Measurements from ENCODE around the gene PCDH7. TPM values are rescaled to one million over a fixed set of nuclear protein-coding genes. Genes with fewer than 3 reads are reported as not detected.

PCDH7 gene
- total RNA-seq, 1 experiment from 2014 or later, result not detected

- Histone ChIP-seq H2AFZ (ENCODE audit: low read length) (no peak overlapping the region), H3K27me3 (ENCODE audit: low read length) (no peaks in the 10 kb centered on the region), H3K36me3 (ENCODE audit: insufficient read depth, low read length) (no peaks in the 10 kb centered on the region), H3K9ac (ENCODE audit: low read length) (no peak overlapping the region), H3K4me1 (ENCODE audit: low read length) (no peaks in the 10 kb centered on the region), H3K27ac (ENCODE audit: low read length) (no peak overlapping the region), H3K9me3 (ENCODE audit: low read length) (0 out of 2 replicates have a peak, but pooled peaks cover 2% of the 10 kb centered on the region), H3K79me2 (ENCODE audit: low read length) (no peaks in the 10 kb centered on the region), H3K4me3 (ENCODE audit: low read length) (no peak overlapping the region), H3K4me2 (ENCODE audit: low read depth, low read length, poor library complexity, severe bottlenecking) (no peak overlapping the region), H4K20me1 (ENCODE audit: insufficient read depth, low read depth, low read length) (no peaks in the 10 kb centered on the region), H3K9me2 (replicated peaks; ENCODE audit: insufficient read depth, low read length) (0 out of 2 replicates have a peak, but pooled peaks cover 2% of the 10 kb centered on the region)
- DNase-seq, result no peak
Observed at GRCh38 chr4:30763321-30763727, 43.2 kb downstream of the PCDH7 start.

DNA sequence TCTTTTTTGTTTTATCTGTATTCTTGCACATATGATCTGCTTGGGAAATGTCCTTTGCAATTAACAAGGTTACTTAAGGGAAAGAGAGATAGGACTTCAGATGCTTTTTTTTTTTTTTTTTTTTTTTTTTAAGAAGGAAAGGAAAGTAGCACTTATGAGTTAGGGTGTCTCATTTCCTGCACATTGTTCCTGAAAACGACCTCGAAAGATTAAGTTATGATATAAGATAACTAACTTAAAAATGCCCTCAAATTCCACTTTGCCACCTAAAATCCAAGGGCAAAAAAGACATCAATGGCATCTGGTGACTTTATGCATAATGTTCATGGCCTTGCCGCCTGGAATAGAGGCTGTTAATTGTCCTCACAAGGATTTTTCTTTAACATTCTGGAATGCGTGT lies 44.9 kb downstream of the PCDH7 start:
- H3K27me3 ChIP-seq (ENCODE audit: low read length), result no peaks in the 10 kb centered on the region
- no peak overlapping the region for H3K27ac ChIP-seq (ENCODE audit: low read length)
- no peak for DNase-seq
- peaks cover 7% of the 10 kb centered on the region; the same call in 1 of the 2 replicates for H3K9me3 ChIP-seq (ENCODE audit: low read length)
- 0 out of 2 replicates have a peak, but pooled peaks cover 2% of the 10 kb centered on the region for H3K9me2 ChIP-seq (replicated peaks; ENCODE audit: insufficient read depth, low read length)
- no peak overlapping the region for H3K4me3 ChIP-seq (ENCODE audit: low read length)
- no peak overlapping the region for H2AFZ ChIP-seq (ENCODE audit: low read length)
- no peaks in the 10 kb centered on the region for H3K36me3 ChIP-seq (ENCODE audit: insufficient read depth, low read length)
- no peak overlapping the region for H3K4me2 ChIP-seq (ENCODE audit: low read depth, low read length, poor library complexity, severe bottlenecking)
- no peaks in the 10 kb centered on the region for H3K4me1 ChIP-seq (ENCODE audit: low read length)
- no peaks in the 10 kb centered on the region for H3K79me2 ChIP-seq (ENCODE audit: low read length)
- H4K20me1 ChIP-seq (ENCODE audit: insufficient read depth, low read depth, low read length), result no peaks in the 10 kb centered on the region
- H3K9ac ChIP-seq (ENCODE audit: low read length), result no peak overlapping the region

DNA sequence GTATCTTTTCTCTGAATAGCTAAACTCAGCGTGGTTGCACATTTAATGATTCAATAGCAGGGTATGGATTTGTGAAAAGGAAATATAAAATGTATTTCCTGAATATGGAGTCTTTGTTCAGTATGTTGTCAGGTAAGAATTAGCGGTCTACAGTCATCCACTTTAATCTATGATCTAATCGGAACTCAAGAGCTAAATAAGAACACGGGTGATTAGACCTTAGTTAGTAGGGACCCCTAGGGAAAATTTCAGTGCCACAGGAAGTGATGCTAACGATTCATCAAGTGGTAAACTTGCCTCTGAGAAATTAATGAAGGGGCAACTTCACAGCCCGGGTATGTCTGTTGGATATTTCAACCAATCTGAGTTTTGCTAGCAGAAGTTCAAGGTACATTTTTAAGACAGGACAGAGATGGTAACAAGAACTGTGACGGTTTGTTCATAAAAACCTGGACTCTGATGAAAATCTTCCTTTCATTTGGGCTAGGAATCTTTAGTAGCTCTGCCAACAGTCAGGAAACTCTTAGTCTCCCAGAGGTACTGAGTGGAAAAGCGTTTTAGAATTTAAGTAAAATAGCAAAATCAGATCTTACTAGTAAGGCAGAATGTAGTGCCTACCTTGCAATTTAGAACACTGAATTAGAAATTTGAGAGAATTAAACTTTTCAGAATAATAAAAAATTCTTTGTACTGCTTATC lies 47.1 kb downstream of the PCDH7 start:
- H3K4me2 ChIP-seq (ENCODE audit: low read depth, low read length, poor library complexity, severe bottlenecking), result no peak overlapping the region
- no peaks in the 10 kb centered on the region for H4K20me1 ChIP-seq (ENCODE audit: insufficient read depth, low read depth, low read length)
- H3K79me2 ChIP-seq (ENCODE audit: low read length), result no peaks in the 10 kb centered on the region
- 0 out of 2 replicates have a peak, but pooled peaks cover 2% of the 10 kb centered on the region for H3K9me2 ChIP-seq (replicated peaks; ENCODE audit: insufficient read depth, low read length)
- H3K36me3 ChIP-seq (ENCODE audit: insufficient read depth, low read length), result no peaks in the 10 kb centered on the region
- H2AFZ ChIP-seq (ENCODE audit: low read length), result no peak overlapping the region
- no peaks in the 10 kb centered on the region for H3K27me3 ChIP-seq (ENCODE audit: low read length)
- no peak for DNase-seq
- no peaks in the 10 kb centered on the region for H3K4me1 ChIP-seq (ENCODE audit: low read length)
- H3K9ac ChIP-seq (ENCODE audit: low read length), result no peak overlapping the region
- H3K9me3 ChIP-seq (ENCODE audit: low read length), result peaks cover 8% of the 10 kb centered on the region; the same call in 1 of the 2 replicates
- H3K4me3 ChIP-seq (ENCODE audit: low read length), result no peak overlapping the region
- H3K27ac ChIP-seq (ENCODE audit: low read length), result no peak overlapping the region

DNA sequence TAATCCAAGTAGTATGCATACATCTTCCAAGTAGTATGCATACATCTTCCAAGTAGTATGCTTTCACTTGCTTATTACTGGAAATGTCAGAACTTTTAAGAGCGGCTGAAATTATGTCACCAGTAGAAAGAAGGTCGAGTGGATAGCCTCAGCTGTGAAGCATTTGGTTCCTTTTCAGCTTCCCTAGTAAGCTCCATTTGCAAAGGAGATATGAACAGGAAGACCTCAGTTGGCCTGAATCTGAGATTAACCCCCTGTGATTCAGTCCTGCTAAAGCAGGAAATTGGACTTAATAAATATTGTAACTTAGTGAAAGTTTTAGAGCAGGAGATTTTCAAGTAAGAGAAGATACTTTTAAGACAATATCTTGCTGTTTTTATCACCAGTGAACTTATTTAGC lies 48.1 kb downstream of the PCDH7 start:
- H3K4me1 ChIP-seq (ENCODE audit: low read length), result no peaks in the 10 kb centered on the region
- peaks cover 9% of the 10 kb centered on the region; the same call in 1 of the 2 replicates for H3K9me3 ChIP-seq (ENCODE audit: low read length)
- DNase-seq, result no peak
- 0 out of 2 replicates have a peak, but pooled peaks cover 2% of the 10 kb centered on the region for H3K9me2 ChIP-seq (replicated peaks; ENCODE audit: insufficient read depth, low read length)
- no peak overlapping the region for H3K4me3 ChIP-seq (ENCODE audit: low read length)
- no peaks in the 10 kb centered on the region for H4K20me1 ChIP-seq (ENCODE audit: insufficient read depth, low read depth, low read length)
- H3K36me3 ChIP-seq (ENCODE audit: insufficient read depth, low read length), result no peaks in the 10 kb centered on the region
- no peak overlapping the region for H2AFZ ChIP-seq (ENCODE audit: low read length)
- H3K27me3 ChIP-seq (ENCODE audit: low read length), result no peaks in the 10 kb centered on the region
- no peak overlapping the region for H3K9ac ChIP-seq (ENCODE audit: low read length)
- H3K27ac ChIP-seq (ENCODE audit: low read length), result no peak overlapping the region
- no peak overlapping the region for H3K4me2 ChIP-seq (ENCODE audit: low read depth, low read length, poor library complexity, severe bottlenecking)
- no peaks in the 10 kb centered on the region for H3K79me2 ChIP-seq (ENCODE audit: low read length)

DNA sequence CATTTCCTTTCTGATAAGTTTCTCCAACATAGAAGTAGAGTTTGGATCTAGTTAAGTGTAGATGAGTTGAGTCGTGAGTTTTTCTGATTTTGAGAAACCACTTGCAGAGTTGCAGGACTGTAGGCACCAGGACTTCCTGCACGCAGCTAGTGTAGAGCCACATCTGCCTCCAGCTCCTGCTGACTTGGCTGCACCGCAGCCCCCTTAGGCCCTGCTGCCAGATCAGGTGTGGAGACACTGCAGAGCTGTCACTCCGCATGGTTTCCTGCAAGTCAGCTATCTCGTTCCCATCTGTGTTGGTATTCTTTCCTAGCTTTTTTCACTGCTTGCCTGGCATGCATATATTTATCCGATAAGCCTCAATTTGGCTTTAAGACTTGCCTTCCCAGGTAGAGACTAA lies 48.9 kb downstream of the PCDH7 start:
- Histone ChIP-seq H3K27me3 (ENCODE audit: low read length) (no peaks in the 10 kb centered on the region), H3K79me2 (ENCODE audit: low read length) (no peaks in the 10 kb centered on the region), H3K4me2 (ENCODE audit: low read depth, low read length, poor library complexity, severe bottlenecking) (no peak overlapping the region), H3K27ac (ENCODE audit: low read length) (no peak overlapping the region), H3K36me3 (ENCODE audit: insufficient read depth, low read length) (no peaks in the 10 kb centered on the region), H3K9me3 (ENCODE audit: low read length) (peaks cover 9% of the 10 kb centered on the region; the same call in 1 of the 2 replicates), H3K9ac (ENCODE audit: low read length) (no peak overlapping the region), H2AFZ (ENCODE audit: low read length) (no peak overlapping the region), H3K4me1 (ENCODE audit: low read length) (no peaks in the 10 kb centered on the region), H4K20me1 (ENCODE audit: insufficient read depth, low read depth, low read length) (no peaks in the 10 kb centered on the region), H3K4me3 (ENCODE audit: low read length) (no peak overlapping the region), H3K9me2 (replicated peaks; ENCODE audit: insufficient read depth, low read length) (0 out of 2 replicates have a peak, but pooled peaks cover 2% of the 10 kb centered on the region)
- no peak for DNase-seq

- Histone ChIP-seq H4K20me1 (ENCODE audit: insufficient read depth, low read depth, low read length) (no peaks in the 10 kb centered on the region), H3K9me2 (replicated peaks; ENCODE audit: insufficient read depth, low read length) (0 out of 2 replicates have a peak, but pooled peaks cover 2% of the 10 kb centered on the region), H3K4me3 (ENCODE audit: low read length) (no peak overlapping the region), H3K36me3 (ENCODE audit: insufficient read depth, low read length) (no peaks in the 10 kb centered on the region), H3K79me2 (ENCODE audit: low read length) (no peaks in the 10 kb centered on the region), H3K9ac (ENCODE audit: low read length) (no peak overlapping the region), H3K4me1 (ENCODE audit: low read length) (no peaks in the 10 kb centered on the region), H3K9me3 (ENCODE audit: low read length) (peaks cover 9% of the 10 kb centered on the region; the same call in 1 of the 2 replicates), H2AFZ (ENCODE audit: low read length) (no peak overlapping the region), H3K27ac (ENCODE audit: low read length) (no peak overlapping the region), H3K27me3 (ENCODE audit: low read length) (no peaks in the 10 kb centered on the region), H3K4me2 (ENCODE audit: low read depth, low read length, poor library complexity, severe bottlenecking) (no peak overlapping the region)
- DNase-seq, result no peak
Observed at GRCh38 chr4:30770049-30770549, 49.9 kb downstream of the PCDH7 start.

DNA sequence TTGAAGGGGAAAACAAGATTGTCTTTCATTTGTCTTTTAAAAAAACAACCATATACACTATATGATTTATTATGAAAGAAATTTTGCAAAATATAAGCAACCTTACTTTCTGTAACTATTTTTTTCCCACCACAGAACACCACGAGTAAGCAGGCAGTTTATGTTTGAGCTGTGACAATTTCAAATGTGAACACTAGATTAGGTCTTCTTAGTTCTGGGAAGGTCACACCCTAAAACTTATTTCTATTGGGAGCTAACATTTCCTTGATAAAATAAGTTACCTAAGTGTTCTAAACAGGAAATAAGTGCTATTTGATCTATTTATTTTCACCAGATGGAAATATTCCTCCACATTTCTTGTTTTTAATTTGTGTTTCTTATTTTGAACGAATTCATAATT lies 50.6 kb downstream of the PCDH7 start:
- no peak overlapping the region for H3K27ac ChIP-seq (ENCODE audit: low read length)
- 0 out of 2 replicates have a peak, but pooled peaks cover 2% of the 10 kb centered on the region for H3K9me2 ChIP-seq (replicated peaks; ENCODE audit: insufficient read depth, low read length)
- no peaks in the 10 kb centered on the region for H4K20me1 ChIP-seq (ENCODE audit: insufficient read depth, low read depth, low read length)
- DNase-seq, result no peak
- H3K4me3 ChIP-seq (ENCODE audit: low read length), result no peak overlapping the region
- no peak overlapping the region for H3K4me2 ChIP-seq (ENCODE audit: low read depth, low read length, poor library complexity, severe bottlenecking)
- peaks cover 9% of the 10 kb centered on the region; the same call in 1 of the 2 replicates for H3K9me3 ChIP-seq (ENCODE audit: low read length)
- H3K9ac ChIP-seq (ENCODE audit: low read length), result no peak overlapping the region
- H3K79me2 ChIP-seq (ENCODE audit: low read length), result no peaks in the 10 kb centered on the region
- no peaks in the 10 kb centered on the region for H3K36me3 ChIP-seq (ENCODE audit: insufficient read depth, low read length)
- H3K4me1 ChIP-seq (ENCODE audit: low read length), result no peaks in the 10 kb centered on the region
- H2AFZ ChIP-seq (ENCODE audit: low read length), result no peak overlapping the region
- no peaks in the 10 kb centered on the region for H3K27me3 ChIP-seq (ENCODE audit: low read length)

DNA sequence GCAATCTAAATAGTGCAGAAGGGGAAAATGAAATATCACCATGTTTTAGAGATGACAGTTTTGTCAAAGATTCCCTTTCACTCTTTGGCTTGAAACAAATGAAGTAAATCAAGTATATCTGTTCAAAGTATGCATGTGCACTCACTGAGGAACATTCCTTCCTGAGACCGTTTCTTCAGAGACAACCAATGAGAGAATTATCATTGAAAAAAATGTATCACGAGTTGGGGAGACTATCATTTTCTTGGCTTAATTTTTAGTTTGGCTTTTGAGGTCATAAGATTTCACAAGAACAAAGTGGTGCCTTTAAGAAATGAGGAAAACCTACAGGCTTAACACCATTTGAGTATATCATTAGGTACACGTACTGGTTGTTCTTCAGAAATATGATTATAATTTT lies 56.3 kb downstream of the PCDH7 start:
- H3K9me2 ChIP-seq (replicated peaks; ENCODE audit: insufficient read depth, low read length), result no peaks in the 10 kb centered on the region
- H3K79me2 ChIP-seq (ENCODE audit: low read length), result no peaks in the 10 kb centered on the region
- H3K9ac ChIP-seq (ENCODE audit: low read length), result no peak overlapping the region
- H3K36me3 ChIP-seq (ENCODE audit: insufficient read depth, low read length), result no peaks in the 10 kb centered on the region
- H3K4me1 ChIP-seq (ENCODE audit: low read length), result no peaks in the 10 kb centered on the region
- no peak overlapping the region for H3K4me2 ChIP-seq (ENCODE audit: low read depth, low read length, poor library complexity, severe bottlenecking)
- H4K20me1 ChIP-seq (ENCODE audit: insufficient read depth, low read depth, low read length), result no peaks in the 10 kb centered on the region
- no peaks in the 10 kb centered on the region for H3K27me3 ChIP-seq (ENCODE audit: low read length)
- no peak for DNase-seq
- peaks cover 14% of the 10 kb centered on the region for H3K9me3 ChIP-seq (ENCODE audit: low read length)
- H3K27ac ChIP-seq (ENCODE audit: low read length), result no peak overlapping the region
- H2AFZ ChIP-seq (ENCODE audit: low read length), result no peak overlapping the region
- H3K4me3 ChIP-seq (ENCODE audit: low read length), result no peak overlapping the region
